ENCODE results near the gene ETFA. TPM values are rescaled to one million over a fixed set of nuclear protein-coding genes. Genes with fewer than 3 reads are reported as not detected.

The ETFA gene
- total RNA-seq, 1 experiment from 2014 or later, result 84.4 TPM

DNA sequence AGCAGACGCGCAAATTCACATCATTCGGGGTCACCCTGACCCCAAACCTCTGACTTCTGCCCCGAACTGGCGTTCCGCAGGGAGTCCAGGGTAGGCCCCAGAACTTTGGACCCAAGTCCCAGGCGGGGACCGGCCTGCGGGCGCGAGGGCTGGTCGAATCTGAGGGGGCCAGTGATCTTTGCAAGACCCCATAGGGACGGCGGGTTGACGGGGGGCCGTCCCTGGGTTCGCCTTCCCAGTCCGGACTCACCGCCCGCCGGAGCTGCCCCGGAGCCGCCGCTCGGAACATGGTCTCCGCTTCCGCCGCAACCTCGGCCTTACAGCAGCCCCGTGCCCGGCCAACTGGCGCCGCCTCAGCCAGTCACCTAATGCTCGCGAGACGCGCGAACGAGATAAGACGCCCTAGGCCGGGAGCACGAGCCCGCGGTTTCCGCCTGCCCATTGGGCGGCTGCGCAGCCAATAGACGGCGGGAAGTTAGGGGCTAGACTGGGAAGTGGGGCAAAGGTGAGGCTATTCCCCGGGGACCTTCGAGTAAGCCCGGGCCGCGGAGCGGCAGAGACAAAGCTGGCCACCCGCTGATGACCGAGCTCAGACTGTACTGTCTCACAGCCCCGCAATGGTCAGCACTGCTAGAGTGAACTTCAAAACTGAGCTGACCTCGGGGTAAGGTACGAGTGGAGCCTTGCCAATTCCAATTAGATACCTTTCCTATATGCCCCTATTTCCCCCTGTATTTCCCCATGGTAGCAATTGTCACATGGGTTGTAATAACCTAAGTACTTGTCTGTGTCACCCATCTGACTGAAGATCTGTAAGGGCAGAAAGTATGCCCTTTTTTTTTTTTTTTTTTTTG lies at the start of gene ETFA (continued):
- 0 out of 2 replicates have a peak, but pooled peaks have one; percentile 53 for TF ChIP-seq ZBTB21 (CRISPR knock-in tag; IDR thresholded peaks at IDR 0.05; ENCODE audit: borderline replicate concordance)
- TF ChIP-seq, protein P1, sequence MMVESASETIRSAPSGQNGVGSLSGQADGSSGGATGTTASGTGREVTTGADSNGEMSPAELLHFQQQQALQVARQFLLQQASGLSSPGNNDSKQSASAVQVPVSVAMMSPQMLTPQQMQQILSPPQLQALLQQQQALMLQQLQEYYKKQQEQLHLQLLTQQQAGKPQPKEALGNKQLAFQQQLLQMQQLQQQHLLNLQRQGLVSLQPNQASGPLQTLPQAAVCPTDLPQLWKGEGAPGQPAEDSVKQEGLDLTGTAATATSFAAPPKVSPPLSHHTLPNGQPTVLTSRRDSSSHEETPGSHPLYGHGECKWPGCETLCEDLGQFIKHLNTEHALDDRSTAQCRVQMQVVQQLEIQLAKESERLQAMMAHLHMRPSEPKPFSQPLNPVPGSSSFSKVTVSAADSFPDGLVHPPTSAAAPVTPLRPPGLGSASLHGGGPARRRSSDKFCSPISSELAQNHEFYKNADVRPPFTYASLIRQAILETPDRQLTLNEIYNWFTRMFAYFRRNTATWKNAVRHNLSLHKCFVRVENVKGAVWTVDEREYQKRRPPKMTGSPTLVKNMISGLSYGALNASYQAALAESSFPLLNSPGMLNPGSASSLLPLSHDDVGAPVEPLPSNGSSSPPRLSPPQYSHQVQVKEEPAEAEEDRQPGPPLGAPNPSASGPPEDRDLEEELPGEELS (CRISPR knock-in tag; IDR thresholded peaks at IDR 0.05), result peak; percentile 89; the same call in 1 of the 2 replicates
- peak; percentile 53; the same call in 1 of the 2 replicates for TF ChIP-seq TEAD4 (CRISPR knock-in tag; IDR thresholded peaks at IDR 0.05)
- TF ChIP-seq SMAD3 (CRISPR knock-in tag; IDR thresholded peaks at IDR 0.05; ENCODE audit: borderline replicate concordance), result peak; percentile 93
- TF ChIP-seq NFE2L1 (CRISPR knock-in tag; IDR thresholded peaks at IDR 0.05), result peak; percentile 89; the same call in 1 of the 2 replicates
- TF ChIP-seq IRF2 (CRISPR knock-in tag; IDR thresholded peaks at IDR 0.05; ENCODE audit: borderline replicate concordance, low read depth), result no peak
- no peak for TF ChIP-seq ZNF317 (CRISPR knock-in tag; IDR thresholded peaks at IDR 0.05; ENCODE audit: borderline replicate concordance, low read depth)
- TF ChIP-seq NFYB (CRISPR knock-in tag; conservative IDR thresholded peaks at IDR 0.05; ENCODE audit: low read depth), result peak; percentile 57
- peak; percentile 91 for TF ChIP-seq MYBL2 (CRISPR knock-in tag; IDR thresholded peaks at IDR 0.05)
- TF ChIP-seq, protein P2, sequence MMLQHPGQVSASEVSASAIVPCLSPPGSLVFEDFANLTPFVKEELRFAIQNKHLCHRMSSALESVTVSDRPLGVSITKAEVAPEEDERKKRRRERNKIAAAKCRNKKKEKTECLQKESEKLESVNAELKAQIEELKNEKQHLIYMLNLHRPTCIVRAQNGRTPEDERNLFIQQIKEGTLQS (CRISPR knock-in tag; conservative IDR thresholded peaks at IDR 0.05), result 0 out of 2 replicates have a peak, but pooled peaks have one; percentile 12
- TF ChIP-seq, protein P3, sequence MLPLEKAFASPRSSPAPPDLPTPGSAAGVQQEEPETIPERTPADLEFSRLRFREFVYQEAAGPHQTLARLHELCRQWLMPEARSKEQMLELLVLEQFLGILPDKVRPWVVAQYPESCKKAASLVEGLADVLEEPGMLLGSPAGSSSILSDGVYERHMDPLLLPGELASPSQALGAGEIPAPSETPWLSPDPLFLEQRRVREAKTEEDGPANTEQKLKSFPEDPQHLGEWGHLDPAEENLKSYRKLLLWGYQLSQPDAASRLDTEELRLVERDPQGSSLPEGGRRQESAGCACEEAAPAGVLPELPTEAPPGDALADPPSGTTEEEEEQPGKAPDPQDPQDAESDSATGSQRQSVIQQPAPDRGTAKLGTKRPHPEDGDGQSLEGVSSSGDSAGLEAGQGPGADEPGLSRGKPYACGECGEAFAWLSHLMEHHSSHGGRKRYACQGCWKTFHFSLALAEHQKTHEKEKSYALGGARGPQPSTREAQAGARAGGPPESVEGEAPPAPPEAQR (CRISPR knock-in tag; IDR thresholded peaks at IDR 0.05), result no peak
- TF ChIP-seq ZNF671 (CRISPR knock-in tag; IDR thresholded peaks at IDR 0.05), result no peak
- TF ChIP-seq TEAD1 (CRISPR knock-in tag; IDR thresholded peaks at IDR 0.05), result peak; percentile 92
- TF ChIP-seq CREB1 (CRISPR knock-in tag; IDR thresholded peaks at IDR 0.05), result peak; percentile 73; the same call in 1 of the 2 replicates

DNA sequence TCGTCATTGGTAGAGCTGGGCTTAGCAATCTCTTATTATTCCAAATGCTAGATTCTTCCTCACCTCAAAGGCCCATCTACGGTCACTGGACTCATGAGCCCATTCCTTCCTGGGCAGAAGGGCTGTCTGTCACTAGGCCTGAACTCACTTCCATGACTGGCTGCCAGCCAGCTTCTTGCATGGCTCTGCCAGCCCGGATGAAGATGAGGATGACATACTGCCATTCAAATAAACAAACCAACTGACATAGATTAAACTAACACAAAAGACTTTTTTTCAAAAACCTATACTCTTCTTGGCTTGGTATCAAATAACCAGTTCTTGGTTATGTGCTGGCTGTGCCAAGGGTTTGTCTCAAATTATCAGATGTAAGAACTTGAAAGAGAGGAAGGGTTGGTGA lies 49.1 kb upstream of the ETFA start:
- H3K4me3 Mint-ChIP-seq, result no peak overlapping the region
- H3K36me3 Mint-ChIP-seq, result no peaks in the 10 kb centered on the region
- no peak for DNase-seq (ENCODE audit: low spot score)
- no peak for ATAC-seq
- ChIA-PET POLR2A (no interaction called here), CTCF (no interaction called here)
- TF ChIP-seq SMAD3 (CRISPR knock-in tag; IDR thresholded peaks at IDR 0.05; ENCODE audit: borderline replicate concordance), result no peak
- no peak for TF ChIP-seq TEAD1 (CRISPR knock-in tag; IDR thresholded peaks at IDR 0.05)
- TF ChIP-seq TCF7 (CRISPR knock-in tag; IDR thresholded peaks at IDR 0.05; ENCODE audit: low read depth), result no peak
- no peak for TF ChIP-seq RELA (CRISPR knock-in tag; IDR thresholded peaks at IDR 0.05; ENCODE audit: borderline replicate concordance)
- H3K9me3 Mint-ChIP-seq, result no peaks in the 10 kb centered on the region
- H3K27ac Mint-ChIP-seq, result no peak overlapping the region
- no peaks in the 10 kb centered on the region for H3K27me3 Mint-ChIP-seq (ENCODE audit: low read depth)
- no peaks in the 10 kb centered on the region for H3K4me1 Mint-ChIP-seq

DNA sequence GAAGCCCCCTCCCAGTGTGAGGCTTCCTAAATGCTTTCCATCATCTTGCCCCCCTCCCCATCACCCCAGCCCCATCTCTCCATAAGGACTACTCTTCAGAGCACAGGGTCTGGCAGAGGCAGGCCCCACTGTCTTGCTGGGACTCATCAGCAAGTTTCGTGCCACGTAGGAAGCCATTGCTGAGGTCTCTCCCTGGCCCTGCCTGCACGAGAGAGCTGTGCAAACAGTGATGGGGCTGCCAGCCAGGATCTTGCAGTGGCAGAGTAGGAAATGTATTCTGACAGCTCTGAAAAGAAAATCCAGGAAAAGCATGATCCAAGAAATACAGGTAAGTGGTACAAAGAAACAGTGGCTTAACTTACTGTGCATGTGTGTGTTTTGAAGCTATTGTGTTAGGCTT lies 47.9 kb upstream of the ETFA start:
- no peak overlapping the region for H3K27ac Mint-ChIP-seq
- H3K4me1 Mint-ChIP-seq, result no peaks in the 10 kb centered on the region
- H3K36me3 Mint-ChIP-seq, result no peaks in the 10 kb centered on the region
- ATAC-seq (no peak), DNase-seq (ENCODE audit: low spot score) (no peak)
- H3K9me3 Mint-ChIP-seq, result no peaks in the 10 kb centered on the region
- TF ChIP-seq, protein P4, sequence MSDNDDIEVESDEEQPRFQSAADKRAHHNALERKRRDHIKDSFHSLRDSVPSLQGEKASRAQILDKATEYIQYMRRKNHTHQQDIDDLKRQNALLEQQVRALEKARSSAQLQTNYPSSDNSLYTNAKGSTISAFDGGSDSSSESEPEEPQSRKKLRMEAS (CRISPR knock-in tag; IDR thresholded peaks at IDR 0.05), result no peak
- no peak for TF ChIP-seq MXD4 (CRISPR knock-in tag; IDR thresholded peaks at IDR 0.05; ENCODE audit: borderline replicate concordance)
- ChIA-PET CTCF (no interaction called here), POLR2A (no interaction called here)
- no peaks in the 10 kb centered on the region for H3K27me3 Mint-ChIP-seq (ENCODE audit: low read depth)
- no peak overlapping the region for H3K4me3 Mint-ChIP-seq
